ENCODE results near the gene PLEKHM2.

DNA sequence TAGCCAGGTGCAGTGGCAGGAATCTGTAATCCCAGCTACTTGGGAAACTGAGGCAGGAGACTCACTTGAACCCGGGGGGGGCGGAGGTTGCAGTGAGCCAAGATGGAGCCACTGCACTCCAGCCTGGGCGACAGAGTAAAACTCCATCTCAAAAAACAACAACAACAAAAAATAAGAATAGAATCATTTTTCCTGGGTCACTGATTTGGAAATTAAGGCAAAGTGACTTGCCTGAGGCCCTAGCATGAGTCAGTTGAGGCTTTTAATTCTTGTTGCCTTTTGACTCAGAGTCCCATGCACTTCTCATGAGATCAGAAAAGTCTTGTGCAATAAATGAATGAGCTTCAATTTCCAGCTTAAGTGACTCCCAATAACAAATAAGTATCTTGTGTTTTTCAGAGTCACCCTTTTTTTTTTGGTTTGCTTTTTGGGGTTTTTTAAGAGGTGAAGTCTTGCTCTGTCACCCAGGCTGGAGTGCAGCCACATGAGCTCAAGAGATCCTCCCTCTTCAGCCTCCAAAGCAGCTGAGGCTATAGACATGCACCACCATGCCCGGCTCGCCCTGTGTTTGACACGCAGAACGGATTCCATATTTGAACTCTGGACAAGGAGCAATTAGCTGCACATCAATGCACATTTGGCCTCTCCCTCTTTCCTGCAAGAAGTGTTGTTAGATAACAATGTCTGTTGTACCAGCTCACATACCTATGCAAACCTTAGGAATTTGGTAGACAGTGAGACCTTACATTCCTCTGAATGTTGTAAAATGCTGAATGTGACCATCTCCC is 3.4 kb upstream of the PLEKHM2 start:
- no peak for TF ChIP-seq ZNF565 (CRISPR knock-in tag; conservative IDR thresholded peaks at IDR 0.05; ENCODE audit: low read depth)
- TF ChIP-seq BACH2 (CRISPR knock-in tag; IDR thresholded peaks at IDR 0.05; ENCODE audit: borderline replicate concordance): no peak
- TF ChIP-seq GLIS3 (CRISPR knock-in tag; IDR thresholded peaks at IDR 0.05): no peak
- no peak for TF ChIP-seq ZC3H10 (CRISPR knock-in tag; IDR thresholded peaks at IDR 0.05)
- no peak for TF ChIP-seq ZFP3 (CRISPR knock-in tag; IDR thresholded peaks at IDR 0.05)
- no peak for TF ChIP-seq ZNF70 (CRISPR knock-in tag; IDR thresholded peaks at IDR 0.05)
- TF ChIP-seq, protein P1, sequence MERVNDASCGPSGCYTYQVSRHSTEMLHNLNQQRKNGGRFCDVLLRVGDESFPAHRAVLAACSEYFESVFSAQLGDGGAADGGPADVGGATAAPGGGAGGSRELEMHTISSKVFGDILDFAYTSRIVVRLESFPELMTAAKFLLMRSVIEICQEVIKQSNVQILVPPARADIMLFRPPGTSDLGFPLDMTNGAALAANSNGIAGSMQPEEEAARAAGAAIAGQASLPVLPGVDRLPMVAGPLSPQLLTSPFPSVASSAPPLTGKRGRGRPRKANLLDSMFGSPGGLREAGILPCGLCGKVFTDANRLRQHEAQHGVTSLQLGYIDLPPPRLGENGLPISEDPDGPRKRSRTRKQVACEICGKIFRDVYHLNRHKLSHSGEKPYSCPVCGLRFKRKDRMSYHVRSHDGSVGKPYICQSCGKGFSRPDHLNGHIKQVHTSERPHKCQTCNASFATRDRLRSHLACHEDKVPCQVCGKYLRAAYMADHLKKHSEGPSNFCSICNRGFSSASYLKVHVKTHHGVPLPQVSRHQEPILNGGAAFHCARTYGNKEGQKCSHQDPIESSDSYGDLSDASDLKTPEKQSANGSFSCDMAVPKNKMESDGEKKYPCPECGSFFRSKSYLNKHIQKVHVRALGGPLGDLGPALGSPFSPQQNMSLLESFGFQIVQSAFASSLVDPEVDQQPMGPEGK (CRISPR knock-in tag; IDR thresholded peaks at IDR 0.05; ENCODE audit: borderline replicate concordance): no peak
- no peak for TF ChIP-seq ESRRG (CRISPR knock-in tag; IDR thresholded peaks at IDR 0.05)
- TF ChIP-seq RARB (CRISPR knock-in tag; IDR thresholded peaks at IDR 0.05): no peak
- no peak for TF ChIP-seq ZFP30 (CRISPR knock-in tag; IDR thresholded peaks at IDR 0.05)
- TF ChIP-seq CSRNP3 (CRISPR knock-in tag; IDR thresholded peaks at IDR 0.05): no peak
- TF ChIP-seq, protein P2, sequence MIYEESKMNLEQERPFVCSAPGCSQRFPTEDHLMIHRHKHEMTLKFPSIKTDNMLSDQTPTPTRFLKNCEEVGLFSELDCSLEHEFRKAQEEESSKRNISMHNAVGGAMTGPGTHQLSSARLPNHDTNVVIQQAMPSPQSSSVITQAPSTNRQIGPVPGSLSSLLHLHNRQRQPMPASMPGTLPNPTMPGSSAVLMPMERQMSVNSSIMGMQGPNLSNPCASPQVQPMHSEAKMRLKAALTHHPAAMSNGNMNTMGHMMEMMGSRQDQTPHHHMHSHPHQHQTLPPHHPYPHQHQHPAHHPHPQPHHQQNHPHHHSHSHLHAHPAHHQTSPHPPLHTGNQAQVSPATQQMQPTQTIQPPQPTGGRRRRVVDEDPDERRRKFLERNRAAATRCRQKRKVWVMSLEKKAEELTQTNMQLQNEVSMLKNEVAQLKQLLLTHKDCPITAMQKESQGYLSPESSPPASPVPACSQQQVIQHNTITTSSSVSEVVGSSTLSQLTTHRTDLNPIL (CRISPR knock-in tag; IDR thresholded peaks at IDR 0.05; ENCODE audit: low read depth): no peak
